T-helper 9 cell (primary cell): ENCODE results near the gene THRA.

Experiments
- DNase-seq: peaks from one replicate; pipeline ENCODE4 v3.0.0-alpha.2; 2020

THRA gene

DNA sequence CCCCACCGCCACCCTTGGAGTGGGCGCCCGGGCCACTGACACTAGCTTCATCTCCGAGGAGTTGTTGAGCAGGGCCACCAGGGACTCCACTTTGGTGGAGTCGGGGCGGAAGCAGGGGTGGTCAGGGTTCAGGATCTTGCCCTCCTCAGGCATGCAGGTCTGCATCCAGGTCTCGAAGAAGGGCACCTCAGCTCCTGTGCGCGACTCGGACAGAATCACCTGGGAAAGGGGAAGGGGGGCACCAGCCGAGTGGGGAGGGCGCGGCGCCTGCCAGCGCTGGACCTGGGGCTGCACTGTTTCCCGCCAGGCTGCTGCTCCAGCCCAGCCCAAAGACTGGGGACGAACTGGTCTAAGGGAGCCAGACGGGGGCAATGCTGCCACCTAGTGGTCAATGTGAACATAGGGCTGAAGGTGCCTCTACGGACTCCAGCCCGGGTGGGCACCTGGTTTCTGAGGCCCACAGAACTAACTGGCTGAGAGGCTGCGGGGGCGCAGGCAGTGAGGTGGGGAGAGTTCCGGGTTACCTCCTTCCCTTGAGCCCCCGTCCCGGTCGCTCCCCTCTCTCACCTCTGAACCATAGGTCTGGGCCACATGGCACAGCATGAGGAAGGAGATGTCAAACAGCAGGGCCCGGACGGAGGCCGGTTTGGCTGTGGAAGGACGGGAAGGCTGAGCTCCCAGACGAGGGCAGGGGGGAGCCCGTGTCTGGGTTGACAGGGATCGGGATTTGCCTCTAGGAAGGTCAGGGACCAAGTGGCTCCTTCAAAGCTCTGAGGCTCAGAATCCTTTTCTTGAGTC is 35.8 kb upstream of the THRA start:
- peak; percentile 71 for DNase-seq

DNA sequence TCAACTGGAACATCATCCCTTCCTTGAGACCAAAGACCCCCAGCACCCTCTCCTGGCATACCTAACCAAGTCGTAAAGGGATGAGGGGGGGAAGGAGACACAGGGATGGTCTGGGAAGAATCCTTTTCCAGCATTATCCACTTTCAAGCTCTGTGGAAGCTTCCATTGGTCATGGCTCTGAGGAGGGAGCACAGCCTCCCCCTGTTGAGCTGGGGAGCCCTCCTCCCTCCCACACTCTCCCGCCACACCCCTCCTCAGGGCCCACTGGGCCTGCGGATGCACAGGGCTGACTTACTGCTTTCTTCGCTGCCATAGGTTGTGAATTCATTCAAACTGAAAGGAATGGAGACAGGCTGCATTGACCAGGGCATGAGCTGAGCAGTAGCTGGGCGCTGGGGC is 35.2 kb upstream of the THRA start:
- no peak for DNase-seq

DNA sequence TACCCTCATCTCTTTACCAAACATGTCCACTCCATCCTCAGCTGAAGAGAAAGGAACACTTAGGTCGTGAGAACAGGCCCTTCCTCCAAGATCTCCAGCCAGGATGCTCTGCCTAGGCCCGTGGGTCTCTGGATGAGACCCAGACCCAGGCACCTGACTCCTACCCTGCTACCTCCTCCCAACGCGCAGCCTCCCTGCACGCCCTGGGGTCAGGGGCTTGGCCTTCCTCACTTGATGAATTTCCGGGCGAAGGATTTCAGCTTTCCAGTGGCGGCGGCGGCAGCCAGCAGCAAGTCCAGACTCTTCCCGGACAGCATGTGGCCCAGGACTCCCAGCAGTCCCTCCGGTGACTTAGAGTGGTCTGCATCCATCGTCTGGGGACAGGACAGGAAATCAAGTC is 34.2 kb upstream of the THRA start:
- no peak for DNase-seq

DNA sequence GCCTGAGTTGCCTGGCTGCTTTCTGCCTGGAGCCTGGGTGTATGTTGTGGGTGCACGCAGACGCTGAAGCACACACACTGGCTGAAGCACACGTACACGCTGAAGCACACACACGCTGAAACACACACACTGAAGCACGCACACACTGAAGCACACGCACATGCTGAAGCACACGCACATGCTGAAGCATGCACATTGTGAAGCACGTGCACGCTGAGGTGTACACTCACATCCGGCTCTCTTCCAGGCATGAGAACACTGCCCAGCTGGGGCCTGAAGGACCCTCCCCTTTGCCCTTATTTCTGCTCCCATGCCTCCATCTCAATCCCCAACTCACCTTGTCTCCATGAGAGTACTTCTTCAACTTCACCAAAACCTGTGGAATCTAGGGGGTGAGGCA is 31.1 kb upstream of the THRA start:
- no peak for DNase-seq

DNA sequence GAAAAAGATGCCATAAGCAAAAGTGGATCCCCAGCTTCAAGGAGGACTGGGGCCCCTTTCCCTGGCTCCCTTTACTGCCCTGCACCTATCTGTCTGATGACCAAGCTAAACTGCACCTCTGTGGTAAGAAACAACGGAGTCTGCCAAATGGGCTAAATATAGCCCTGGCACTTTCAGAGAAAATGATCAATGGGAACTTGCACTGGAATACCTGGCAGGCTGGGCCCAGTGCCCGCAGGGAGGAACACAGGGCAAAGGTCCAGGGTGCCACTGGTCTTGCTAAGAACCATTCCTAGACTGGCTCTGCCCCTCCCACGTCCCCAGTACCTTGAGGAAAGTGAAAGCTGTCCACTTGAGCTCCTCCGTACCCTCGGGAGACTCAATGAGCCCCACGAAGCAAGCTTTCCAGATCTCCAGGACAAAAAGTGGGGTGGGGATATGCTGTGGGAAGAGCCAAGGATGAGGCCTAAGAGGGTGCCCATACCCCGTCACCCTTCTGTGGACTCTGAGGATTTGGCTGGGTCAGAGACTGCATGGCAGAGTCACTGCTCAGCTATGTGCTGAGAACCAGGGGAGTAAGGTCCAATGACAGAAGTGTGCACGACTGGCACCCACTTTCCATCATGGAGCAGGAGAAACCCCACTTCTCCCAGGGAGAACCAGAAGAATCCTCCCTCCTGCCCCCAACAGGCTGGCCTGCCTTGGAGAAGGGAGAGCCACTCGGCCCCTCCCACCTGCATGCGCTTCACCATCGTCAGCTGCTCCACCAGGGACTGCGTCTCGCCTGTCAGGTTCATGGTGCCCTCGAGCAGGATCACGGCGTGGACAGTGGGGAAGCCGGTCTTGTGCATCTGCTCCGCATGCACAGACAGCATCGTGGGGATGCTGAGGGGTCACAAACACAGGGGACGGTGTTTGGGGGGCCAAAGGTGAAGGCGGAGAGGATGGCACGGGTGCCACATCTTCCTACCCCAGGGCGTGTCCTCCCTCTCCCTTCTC is 30.1 kb upstream of the THRA start:
- no peak for DNase-seq

DNA sequence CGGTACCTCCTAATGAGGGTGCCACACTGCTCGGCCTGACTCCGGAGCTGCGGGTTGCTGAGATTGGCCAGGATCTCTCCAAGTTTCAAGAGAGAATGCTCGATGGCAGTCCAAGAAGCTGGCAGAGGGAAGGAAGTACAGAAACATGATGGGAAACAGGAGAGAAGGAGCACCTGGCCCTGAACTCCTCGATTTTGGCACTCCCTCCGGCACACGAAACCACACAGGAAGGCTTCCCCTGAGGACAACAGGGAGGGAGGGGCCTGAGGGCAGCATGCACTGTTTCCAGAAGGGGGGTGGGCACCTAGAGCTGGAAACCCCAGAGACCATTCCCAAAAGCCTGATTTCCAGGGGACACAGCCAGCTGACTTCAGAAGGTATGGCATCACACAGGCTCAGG is 29.4 kb upstream of the THRA start:
- no peak for DNase-seq

DNA sequence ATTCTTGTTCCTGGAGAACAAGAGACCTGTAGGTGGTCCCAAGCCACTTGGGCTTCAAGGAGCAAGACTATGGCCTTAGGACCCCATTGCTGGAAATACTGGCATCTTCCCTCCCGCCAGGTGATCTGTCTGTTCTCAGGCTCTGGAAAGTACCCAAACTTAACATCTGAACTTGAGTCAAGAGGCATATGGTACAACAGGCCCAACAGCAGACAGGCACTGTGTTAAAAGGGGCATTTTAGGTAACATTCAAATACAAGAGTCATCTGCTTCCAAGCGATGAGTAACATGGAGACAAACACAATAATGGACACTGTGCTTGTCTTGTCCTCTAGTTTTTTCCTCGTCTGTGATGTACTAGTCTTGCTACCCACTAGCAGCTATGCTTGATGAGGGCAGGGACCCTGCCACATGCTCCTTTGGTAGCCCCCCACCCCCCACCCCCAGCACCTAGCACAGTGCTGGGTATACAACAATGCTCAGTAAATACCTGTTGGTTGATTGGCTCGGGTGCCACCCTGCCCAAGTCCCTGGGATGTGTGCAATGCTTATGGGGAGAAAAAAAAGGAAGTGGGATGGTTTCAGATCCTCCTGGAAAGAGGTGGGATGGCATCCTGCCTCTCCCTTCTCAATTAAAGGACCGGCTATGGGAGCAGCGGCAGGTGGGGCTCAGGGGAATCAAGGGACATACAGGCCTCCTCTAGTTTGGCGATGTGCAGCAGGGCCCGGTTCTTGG is 28.2 kb upstream of the THRA start:
- no peak for DNase-seq

DNA sequence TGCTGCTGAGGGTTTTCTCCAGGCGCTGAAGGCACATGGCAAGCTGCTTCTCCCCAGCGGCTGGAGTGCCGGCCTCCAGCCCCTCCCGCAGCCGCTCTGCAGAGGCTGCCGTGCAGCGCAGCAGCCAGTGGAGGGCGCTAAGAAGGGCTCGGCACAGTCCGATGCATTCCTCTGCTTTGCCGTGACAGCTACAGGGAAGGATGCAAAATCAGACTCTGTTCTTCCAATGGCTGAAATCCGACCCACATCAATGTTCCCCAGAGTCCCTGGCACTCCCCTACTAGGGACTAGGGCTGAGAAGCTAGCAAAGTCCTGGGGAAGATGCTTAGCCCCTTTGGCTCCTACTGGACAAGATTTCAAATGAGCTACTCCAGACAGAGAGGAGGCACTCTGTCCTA is 27.6 kb upstream of the THRA start:
- no peak for DNase-seq

DNA sequence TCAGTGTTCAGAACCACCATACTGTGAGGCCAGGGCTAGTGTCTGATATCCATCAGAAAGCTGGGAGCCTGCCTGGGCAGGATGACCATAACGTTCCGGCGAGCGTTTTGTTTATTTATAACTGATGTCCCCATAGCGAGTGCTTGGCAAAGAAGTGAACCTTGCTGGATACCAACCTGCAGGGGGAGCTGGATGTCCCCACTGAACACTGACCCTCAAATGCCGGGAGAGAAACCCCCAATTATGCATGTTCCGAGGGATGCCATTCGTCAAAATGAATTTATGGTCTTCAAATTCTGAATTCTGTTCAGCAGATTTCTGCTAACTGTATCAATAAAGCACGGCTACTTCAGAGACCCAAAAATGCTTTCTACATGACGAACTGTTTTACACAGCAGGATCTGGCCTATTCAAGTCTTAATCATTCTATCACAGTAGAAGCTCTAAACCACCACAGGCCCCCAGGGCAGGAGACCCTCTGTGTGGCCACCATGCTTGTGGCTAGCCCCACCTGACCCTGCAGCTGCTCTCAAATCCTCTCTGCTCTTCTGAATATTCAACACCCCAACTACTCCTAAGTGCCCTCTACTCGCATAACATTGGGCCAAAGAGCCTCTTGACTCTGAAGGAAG is 23.8 kb upstream of the THRA start:
- no peak for DNase-seq

DNA sequence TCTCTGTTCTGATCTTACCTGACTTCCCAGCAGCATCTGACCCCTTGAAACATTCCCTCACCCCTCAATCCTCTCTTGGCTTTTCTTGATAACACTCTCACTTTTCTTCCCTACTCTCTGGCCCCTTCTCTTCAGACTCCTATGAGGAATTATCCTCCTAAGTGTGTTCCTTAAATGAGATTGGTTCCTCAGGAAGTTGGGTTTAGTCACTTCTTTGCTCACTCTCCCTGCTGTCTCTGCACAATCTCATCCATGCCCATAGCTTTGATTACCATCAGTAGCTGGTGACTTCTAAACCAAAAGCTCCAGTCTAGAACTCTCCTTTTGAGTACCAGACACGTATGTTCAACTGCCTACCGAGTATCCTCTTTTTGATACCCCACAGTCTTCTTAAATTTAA is 21.6 kb upstream of the THRA start:
- no peak for DNase-seq

DNA sequence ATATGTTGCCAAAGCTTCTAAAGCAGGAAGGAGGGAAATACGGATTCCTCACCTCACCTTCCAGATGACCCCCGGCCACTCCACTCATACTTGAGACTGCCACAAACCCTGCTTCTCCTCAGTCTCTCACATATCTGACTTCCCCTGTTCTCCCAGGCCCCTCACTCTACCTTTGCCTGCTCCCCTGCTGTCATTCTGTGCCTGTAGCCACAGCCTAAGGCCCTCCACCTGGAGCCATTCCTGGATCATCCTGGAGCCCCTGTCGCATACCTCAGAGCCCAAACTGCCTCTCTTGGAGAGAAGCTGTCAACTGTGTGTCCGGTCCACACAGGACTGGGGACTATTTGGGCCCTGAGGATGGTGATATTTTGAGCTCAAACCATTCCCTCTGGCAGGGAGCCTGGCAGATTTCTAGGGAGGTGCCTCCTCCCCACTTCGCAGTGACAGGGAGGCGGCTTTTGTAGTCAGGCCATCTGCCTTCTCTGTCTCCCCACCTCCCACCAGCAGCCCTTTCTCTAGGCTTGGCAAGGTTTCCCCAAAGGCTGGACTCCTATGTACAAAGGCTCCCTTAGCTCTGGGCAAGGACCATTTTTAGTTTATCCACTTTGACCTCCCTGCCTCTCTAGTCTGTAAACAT is 6.3 kb upstream of the THRA start:
- DNase-seq = no peak

DNA sequence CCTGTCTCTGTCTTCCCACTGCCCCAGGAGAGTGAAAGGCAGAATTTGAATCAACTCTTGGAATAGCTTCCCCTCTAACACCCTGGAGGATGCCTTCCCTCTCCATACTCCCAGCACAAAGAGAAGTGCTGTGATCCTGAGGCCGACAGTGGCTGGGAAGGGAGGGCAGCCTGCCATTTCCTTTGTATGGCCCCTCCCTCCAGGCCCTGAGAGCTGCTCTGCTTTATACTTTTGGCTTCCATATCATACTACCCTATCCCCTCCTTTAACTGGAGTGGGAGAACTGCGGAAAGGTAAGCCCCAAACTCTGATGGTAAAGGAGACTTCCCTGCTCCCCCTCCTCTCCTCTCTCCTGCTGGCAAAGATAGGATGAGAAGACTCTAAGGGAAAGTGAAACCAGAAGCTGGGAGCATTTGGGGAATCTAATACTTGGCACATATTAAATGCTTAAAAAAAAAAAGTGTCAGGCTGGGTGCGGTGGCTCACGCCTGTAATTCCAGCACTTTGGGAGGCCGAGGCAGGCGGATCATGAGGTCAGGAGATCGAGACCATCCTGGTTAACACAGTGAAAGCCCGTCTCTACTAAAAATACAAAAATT is 4.5 kb upstream of the THRA start:
- DNase-seq = no peak

DNA sequence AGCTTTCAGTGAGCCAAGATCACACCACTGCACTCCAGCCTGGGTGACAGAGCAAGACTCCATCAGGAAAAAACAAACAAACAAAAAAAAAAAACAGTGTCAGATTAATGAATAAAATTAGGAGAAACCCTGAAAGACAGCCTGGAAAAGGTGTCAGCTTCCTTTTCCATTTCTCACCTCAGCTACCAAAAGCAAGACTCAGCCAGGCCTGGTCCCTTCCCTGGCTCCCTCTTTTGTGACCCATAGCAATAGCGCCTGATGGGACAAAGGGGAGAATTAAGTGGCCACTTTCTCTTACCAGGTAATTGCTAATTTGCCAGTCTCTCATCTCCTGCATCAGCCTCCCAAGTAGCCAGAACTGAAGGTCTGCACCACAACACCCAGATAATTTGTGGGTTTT is 3.9 kb upstream of the THRA start:
- DNase-seq = no peak

DNA sequence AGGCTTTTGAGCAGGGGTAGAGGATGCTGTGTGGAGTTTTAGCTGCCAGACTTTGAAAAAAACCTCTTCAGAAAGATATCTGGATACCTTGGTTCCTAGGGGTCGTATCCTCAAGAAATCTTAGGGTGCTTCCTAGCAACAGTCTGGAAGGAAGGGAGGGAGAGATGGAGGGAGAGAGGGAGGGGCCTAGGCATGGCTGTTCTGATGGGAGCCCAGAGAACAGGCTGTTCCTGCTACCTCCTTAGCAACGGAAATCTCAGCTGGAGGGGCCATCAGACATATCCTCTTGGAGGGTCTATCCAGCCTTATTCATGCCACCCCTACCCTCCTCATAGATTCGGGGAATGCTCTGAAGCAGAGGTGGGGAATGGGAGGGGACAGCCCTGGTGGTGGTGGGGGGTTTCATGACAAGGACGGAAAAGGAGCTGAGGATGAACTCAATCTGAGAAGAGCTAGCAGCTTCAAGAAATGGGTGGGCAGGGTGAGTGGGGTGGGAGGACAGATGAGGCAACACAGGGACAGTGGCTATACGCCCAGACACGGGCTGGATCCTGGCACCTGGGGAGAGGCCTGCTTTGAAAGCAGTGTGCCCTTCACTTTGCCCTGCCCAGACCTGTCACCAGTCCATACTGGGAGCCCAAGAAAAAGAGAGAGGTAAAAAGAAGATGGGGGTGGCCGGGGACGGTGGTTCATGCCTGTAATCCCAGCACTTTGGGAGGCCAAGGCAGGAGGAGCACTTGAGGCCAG is 2.9 kb upstream of the THRA start:
- DNase-seq = no peak

DNA sequence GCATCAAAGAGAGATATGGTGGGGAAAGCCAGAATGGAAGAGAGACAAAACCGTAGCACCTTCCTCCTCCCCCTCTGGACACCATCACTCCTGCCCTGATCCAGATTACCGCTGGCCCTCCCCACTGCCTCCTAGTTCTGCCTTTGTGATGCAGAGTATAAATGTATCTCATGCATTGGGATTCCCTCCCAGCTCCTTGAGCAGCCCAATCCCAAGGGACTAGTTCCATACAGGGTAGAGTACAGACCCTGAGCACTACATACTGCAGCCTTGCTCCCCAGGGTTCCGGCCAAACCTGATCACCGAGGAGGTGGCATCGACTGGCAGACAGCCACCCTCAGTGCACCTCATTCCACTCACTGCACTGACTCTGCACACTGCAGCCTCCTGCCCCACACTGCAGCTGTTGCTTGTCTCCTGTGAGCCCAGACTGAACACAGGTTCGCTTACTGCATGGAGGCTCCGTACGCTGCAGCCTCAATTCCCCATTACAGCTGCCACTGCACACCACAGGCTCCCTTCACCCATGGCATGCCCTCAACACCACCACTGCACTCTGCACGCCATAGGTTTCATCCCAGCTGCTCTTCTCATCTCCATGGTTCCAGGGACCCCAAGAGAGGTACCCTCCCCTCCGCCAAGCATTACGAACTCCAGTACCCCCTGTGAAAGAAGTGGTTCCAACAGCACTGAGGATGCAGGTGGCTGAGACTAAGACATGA is 1.7 kb upstream of the THRA start:
- no peak for DNase-seq

DNA sequence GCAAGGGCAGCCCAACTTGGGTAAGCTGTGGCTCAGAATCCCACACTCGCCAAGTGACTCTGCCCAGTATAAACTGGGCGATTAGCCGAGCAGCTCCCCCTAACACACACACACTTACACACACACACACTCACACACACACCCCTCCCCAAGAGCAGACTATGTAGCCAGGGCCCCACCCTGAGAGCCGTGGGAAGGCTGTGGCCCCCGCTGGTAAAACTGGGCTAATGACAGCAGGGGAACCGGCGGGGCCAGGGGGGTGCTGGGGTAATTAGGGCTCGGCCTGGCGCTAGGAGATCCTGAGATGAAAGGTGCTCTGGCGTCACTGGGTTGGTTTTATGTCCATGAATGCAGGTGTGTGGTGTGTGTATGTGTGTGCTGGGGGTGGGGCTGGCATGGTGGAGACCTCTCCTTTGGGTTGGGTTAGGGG is 1.1 kb upstream of the THRA start:
- DNase-seq = no peak

DNA sequence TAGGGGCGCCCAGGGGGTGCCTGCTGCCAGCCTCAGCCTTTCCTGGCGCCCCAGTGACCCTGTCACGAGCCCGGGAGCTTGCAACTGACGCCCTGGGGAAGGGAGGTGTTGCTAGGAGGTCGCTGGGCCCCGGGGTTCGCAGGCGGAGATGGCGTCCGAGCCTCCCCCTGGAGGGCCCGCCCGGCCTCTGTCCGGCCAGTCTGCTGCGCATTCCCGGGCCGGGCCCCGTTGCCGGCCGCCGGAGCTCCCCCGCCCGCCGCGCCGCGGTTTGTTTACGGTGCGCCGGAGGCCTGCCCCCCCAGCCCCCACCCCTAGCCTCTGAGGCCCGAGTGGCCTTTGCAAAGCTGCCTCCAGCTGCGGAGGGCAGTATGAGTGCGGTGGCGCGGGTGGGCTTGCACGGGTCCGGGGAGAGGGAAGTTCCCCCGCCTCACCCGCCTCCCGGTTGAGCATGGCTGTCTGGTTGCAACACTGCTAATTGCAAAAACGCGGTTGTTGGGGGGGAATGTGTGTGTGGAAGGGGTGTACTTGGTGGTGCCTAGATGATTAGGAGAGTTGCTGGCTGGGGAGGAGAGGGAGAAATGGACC is 514 bp downstream of the THRA start:
- DNase-seq = peak; percentile 23

DNA sequence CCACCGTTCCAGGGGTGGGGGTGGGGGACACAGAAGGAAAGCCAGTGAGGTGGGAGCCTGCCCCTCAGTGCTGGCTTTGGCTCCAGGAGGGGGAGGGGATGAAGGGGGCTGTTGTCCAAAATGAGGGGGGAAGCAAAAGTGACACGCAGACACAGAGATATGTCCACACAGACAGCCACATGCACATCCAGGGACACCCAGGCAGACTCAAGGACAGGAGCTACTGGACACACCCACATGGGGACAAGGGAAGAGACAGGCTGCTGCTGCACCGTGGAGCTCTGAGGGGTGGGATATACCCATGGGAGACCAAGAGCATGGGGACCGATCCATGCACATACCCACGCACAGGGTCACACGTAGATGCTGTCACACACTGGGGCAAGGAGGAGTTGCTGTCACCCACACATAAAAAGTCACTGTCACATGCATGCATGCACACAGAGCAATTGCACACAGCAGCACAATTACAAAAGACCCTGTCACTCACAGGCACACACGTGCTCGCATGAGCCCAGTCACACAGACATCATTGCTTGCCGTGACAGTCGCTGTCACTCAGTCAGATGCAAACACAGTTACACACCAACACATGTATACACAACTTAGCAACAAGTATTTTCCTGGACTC is 1.3 kb downstream of the THRA start:
- no peak for DNase-seq

DNA sequence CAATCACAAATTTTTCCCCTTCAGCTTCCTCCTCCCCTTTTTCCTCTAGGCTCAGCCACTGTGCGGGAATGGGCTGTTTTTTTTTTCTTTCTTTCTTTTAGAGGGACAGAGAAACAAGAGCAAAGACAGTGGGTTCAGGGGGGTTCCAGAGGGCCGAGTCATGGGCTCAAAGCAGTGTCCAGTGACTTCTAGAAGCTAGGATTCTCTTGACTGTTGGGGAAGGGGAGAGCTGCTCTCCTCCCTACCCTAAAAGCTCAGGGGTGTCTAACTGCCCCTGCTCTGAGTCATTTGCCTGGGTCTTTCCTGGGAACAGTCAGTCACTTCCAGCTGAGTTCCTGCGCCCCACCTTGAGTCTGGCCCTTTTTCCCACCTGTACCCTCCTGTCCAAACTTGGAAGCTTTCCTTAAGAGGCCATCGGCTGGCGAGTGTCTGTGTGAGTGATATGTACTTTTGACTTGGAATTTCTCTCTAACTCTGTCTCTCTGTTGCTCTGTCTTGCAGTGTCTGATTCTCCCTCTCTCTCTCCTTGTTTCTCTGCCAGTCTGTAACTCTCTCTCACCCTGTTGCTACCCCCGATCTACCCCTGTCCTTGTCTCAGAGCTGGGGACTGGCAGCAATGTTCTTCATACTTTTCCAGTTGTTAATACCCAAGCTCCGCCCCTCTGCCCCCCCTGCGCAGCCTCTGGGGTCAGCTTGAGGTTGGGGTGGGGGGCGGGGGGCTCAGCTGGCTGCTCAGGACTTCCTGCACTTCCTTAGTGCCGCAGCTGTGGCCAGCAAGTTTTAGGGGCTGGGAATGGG is 2.4 kb downstream of the THRA start:
- no peak for DNase-seq
